GM13976 (cell line): ENCODE data around the gene RSRC1.

Source experiments
- DNase-seq: peaks from one replicate; pipeline ENCODE4 v3.0.0; 2012; ENCODE audit warnings: low spot score
- in situ Hi-C: fragments of 300-500 bp; cut with MboI; formaldehyde crosslinking; loops from one replicate; pipeline ENCODE4 v1.12.0; 2022; ENCODE audit warnings: low sequenced_read_pairs, mixed read lengths, inconsistent platforms; ENCODE audit not compliant: unreplicated experiment
- TF ChIP-seq, protein P1 (sequence below): IDR thresholded peaks from 2 replicates; pipeline ENCODE4 v1.5.1; 2012; ENCODE audit warnings: borderline replicate concordance, mild to moderate bottlenecking; ENCODE audit not compliant: insufficient read depth; ENCODE audit errors: extremely low read depth, missing control alignments, control extremely low read depth

RSRC1 gene

DNA sequence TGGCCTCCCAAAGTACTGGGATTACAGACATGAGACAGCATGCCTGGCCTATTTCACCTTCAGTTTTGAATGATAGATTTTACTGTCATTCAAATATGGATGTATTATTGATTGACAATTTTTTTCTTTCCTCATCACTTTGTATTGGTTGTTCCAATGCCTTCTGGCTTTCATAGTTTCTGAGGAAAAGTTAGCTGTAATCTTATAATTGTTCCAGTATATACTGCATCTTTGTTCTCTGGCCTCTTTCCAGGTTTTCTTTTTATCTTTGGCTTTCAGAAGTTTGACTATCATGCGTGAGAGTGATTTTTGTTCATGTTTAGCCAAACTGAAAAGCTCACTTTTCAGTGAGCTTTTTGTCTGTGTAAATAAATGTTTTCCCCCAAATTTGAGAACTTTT, 157.1 kb downstream of the RSRC1 start:
- DNase-seq: no peak
- TF ChIP-seq, protein P1, sequence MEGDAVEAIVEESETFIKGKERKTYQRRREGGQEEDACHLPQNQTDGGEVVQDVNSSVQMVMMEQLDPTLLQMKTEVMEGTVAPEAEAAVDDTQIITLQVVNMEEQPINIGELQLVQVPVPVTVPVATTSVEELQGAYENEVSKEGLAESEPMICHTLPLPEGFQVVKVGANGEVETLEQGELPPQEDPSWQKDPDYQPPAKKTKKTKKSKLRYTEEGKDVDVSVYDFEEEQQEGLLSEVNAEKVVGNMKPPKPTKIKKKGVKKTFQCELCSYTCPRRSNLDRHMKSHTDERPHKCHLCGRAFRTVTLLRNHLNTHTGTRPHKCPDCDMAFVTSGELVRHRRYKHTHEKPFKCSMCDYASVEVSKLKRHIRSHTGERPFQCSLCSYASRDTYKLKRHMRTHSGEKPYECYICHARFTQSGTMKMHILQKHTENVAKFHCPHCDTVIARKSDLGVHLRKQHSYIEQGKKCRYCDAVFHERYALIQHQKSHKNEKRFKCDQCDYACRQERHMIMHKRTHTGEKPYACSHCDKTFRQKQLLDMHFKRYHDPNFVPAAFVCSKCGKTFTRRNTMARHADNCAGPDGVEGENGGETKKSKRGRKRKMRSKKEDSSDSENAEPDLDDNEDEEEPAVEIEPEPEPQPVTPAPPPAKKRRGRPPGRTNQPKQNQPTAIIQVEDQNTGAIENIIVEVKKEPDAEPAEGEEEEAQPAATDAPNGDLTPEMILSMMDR: no peak
- in situ Hi-C loops: no loop called here

DNA sequence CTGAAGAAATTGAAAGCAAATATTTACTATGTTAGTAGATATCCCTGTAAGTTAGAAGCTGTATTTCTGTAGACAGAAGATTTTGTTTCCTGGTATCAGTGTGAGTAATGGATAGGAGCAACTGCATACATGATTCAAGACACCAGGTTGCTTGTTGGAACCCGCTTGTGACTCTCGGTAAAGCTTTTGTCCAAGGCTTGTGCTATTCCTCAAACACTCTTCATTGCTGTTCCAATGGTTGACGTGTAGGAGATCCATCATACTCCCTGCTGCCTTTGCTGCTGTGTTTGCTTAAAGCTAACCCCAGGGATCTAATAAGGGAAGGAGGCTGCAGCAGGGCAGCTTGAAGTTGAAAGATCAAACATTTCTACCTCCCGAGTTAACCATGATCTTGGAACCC, 160.1 kb downstream of the RSRC1 start:
- TF ChIP-seq, protein P1: no peak
- DNase-seq: no peak
- in situ Hi-C loops: no loop called here

DNA sequence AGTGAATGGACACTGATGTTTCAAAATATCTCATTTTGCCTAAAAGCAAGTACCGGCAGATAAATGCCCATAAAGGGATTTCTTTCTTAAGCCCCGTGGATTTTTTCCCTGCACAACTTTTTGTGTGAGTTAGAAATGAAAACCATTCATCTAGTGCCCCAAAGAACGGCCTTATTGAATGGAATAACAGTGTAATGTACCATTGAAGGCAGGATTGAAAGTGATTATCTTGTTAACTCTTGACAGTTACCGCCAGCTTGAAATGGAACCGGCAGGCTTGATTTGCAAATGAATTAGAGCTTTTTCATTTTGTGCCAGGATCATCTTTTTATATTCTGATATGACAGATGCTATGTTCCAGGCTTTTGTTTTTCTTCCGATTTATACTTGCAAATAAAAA, 162.2 kb downstream of the RSRC1 start:
- no peak for DNase-seq
- TF ChIP-seq, protein P1: no peak
- in situ Hi-C loops: no loop called here

DNA sequence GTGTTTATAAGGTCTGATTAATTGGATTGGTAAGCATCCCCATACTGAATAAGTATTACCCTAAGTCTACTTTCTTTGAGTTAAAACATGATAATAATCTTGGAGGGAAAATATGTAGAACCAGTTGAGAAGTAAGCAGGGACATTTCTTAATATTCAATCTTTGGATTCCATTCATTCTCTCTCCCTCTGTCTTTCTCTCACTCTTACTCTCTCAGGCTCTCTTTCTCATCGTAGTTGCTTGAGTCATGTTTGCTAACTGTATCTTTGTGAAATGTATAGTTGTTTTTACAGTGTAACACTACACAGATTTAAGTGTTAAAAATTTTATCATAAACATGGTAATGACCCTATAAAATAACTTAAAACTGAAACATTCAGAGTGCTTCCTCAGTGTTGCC, 163.8 kb downstream of the RSRC1 start:
- TF ChIP-seq, protein P1: no peak
- in situ Hi-C loops: no loop called here

DNA sequence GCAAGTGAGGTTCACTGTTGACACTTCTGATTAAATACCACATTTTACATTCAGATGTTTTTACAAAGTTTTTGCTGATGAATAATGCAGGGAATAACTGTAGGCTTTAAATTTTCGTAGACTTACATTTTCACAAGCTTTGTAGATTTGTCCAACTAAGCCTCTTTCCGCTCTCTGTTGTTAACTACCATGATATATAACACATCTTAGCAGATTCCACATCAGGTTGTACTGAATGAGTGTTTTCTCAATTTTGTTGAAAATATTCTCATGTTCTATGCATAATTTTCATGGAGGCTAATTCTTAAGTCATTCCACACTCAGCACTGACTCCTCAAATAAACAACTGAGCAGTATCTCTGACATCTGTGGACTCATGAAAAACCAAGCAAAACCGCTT, 168.3 kb downstream of the RSRC1 start:
- in situ Hi-C loops: no loop called here
- no peak for DNase-seq
- TF ChIP-seq, protein P1: no peak

More for the DNA sequence above, 163.8 kb downstream of the RSRC1 start:
- no peak for DNase-seq

DNA sequence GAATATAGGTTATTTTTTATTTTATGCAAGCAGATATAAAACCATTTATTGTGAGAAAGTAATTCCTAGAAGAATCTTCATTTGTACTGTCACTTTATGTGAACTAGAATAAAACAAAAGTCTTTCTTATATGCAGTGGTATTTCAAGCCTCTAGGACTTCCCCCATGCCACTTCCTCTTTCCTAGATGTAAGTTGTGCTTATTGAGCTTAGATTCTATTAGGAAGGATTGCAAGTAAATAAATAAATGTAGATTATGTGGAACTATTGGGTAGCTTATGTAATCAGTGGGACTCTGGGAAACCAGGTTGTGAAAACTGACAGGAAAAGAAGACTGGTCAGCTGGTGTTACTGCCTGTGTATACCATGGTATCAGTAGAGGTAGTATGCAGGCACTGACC, 169.7 kb downstream of the RSRC1 start:
- DNase-seq: no peak
- in situ Hi-C loops: no loop called here
- TF ChIP-seq, protein P1: no peak

DNA sequence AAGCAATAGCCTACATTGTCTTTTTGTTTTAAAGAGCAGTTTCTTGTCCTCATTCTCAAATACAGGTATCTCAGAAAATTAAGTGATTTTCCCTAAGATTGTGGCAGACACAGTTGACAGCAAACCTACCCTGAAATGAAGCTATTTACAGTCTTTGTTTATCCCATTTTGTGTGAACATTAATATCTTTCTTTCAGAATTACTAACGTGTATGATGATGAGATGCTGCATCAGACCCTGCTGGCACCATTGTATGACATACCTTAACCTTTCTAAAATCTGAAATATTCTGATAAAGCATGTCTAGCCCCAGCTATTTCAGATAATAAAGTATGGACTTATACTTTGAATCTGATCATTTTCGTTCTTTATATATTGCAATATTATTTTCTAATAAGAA, 185.9 kb downstream of the RSRC1 start:
- TF ChIP-seq, protein P1: no peak
- DNase-seq: no peak
- in situ Hi-C loops: no loop called here
